Mammary epithelial cell (primary cell): ENCODE measurements around the gene GP2.

Experiments used
- CTCF ChIP-seq, 2 donors: IDR thresholded peaks in 1 of 2; conservative IDR thresholded peaks in 1 of 2; 2 replicates each; pipeline ENCODE4 v1.5.1; 2011 to 2012; ENCODE audit warnings: inconsistent platforms in 2 of 2, low read length in 2 of 2, mild to moderate bottlenecking in 2 of 2, control low read depth in 1 of 2, low read depth in 1 of 2; ENCODE audit not compliant: insufficient read depth in 1 of 2; ENCODE audit errors: extremely low read depth in 1 of 2
- EZH2 ChIP-seq: IDR thresholded peaks from 2 replicates; pipeline ENCODE4 v1.6.1; 2012; ENCODE audit warnings: low read length, inconsistent platforms, borderline replicate concordance

- TF ChIP-seq CTCF (conservative IDR thresholded peaks at IDR 0.05 in 1 of 2, IDR thresholded peaks at IDR 0.05 in 1 of 2; ENCODE audit: extremely low read depth in 1 of 2, insufficient read depth in 1 of 2, low read depth in 1 of 2, low read length in 2 of 2) (no peak), EZH2 (no peak)
Observed at GRCh38 chr16:20353379-20353778, 26.1 kb upstream of the GP2 start.
